Measurements from ENCODE around the gene MRC2.

Gene MRC2

GRCh38 chr17:62702746-62703260 is 75.3 kb downstream of the MRC2 start:
- DNase-seq (ENCODE audit: low read depth in 2 of 2), result no peak

- no peak for DNase-seq (ENCODE audit: low read depth in 2 of 2)
Measured at GRCh38 chr17:62703261-62703775, 75.8 kb downstream of the MRC2 start.

GRCh38 chr17:62703776-62704380 is 76.4 kb downstream of the MRC2 start:
- no peak for DNase-seq (ENCODE audit: low read depth in 2 of 2)

- no peak for DNase-seq (ENCODE audit: low read depth in 2 of 2)
Measured at GRCh38 chr17:62704381-62704971, 77.0 kb downstream of the MRC2 start.

DNA sequence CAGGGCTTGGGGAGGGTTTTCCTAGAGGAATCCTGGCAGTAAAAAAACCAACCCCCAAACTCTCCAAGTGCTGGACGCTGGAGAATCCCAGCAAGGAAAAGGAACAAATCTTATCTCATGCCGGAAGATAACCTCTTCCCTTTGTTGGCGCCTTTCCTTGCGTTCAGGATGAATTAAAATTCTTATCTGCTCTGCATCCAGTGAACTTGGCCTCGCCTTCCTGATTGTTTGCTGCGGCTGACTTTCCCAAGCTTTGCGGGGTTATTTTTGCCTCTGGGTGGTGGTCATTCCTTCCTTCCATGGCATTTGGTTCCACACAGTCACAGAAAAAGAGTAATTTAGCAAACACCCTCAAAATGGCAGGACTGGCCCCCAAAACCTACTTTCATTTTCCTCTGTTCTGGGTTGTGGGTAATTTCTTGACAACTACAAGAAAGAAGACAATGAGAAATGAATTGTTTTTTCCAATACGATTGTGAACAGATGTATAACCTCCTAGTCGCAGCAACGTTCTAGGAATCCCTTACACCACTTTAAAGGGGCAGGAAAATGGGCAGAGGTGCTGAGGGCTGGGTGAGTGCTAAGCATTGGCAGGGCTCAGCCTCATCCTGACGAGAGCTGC is 77.8 kb downstream of the MRC2 start:
- no peak for DNase-seq (ENCODE audit: low read depth in 2 of 2)

- DNase-seq (ENCODE audit: low read depth in 2 of 2), result no peak
Measured at GRCh38 chr17:62705778-62706597, 78.5 kb downstream of the MRC2 start.

DNA sequence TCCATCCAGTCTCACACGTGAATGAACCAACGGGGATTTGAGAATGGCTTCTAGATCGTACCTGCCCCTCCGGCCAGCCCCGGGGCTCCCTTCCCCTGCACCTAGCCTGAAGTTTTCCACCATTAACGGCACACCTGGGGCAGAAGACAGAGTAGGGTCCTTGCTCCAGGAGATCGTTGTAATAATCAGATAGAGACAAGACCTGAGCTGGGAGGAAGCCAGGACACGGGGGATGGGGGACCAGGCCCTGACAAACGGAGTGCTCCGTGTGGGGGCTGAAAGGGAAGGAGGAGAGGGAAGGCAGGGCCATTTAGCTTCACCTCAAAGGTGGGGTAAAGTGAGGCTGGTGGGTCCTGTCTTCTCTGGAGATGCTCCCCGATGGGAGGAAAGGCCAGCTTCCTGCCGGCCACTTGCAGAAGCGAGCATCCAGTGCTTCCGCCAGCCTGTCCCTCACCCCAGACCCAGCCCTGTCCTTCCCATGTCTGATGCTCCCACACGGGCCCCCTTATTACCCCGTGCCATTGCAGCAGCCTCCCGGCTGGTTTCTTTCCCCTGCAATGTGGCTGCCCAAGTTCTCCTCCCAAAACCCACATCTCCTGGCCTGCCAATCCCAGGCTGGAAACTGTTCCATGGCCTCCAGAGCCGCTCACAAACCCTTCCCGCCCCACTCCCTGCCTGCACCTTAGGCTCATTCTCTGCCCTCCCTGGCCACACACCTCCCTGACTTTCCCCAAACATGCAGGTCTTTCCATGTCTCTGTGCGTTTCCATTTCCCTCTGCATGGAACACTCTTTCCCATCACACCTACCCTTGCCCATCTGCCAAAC is 79.3 kb downstream of the MRC2 start:
- DNase-seq (ENCODE audit: low read depth in 2 of 2), result no peak

GRCh38 chr17:62707425-62707739 is 79.9 kb downstream of the MRC2 start:
- no peak for DNase-seq (ENCODE audit: low read depth in 2 of 2)

DNA sequence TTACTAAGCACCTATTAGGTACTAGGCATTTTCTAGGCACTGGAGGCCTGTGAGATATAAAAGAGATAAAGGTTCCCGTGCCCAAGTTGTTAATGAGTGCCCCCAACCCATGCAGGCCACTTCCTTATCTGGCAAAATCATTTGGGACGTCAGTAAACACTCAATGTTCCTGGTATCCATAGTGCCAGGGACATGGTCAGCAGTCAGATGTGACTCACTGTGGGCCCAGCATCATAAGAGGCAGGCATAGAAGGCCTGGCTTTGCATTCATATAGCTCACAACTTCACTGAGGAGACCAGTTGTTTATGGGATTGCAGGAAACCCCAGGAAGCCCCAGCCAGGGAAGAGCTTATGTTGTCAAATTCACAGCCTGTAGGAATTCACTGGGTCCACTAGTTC is 81.1 kb downstream of the MRC2 start:
- DNase-seq (ENCODE audit: low read depth in 2 of 2), result no peak

GRCh38 chr17:62712171-62712581 is 84.7 kb downstream of the MRC2 start:
- DNase-seq (ENCODE audit: low read depth in 2 of 2), result no peak

DNA sequence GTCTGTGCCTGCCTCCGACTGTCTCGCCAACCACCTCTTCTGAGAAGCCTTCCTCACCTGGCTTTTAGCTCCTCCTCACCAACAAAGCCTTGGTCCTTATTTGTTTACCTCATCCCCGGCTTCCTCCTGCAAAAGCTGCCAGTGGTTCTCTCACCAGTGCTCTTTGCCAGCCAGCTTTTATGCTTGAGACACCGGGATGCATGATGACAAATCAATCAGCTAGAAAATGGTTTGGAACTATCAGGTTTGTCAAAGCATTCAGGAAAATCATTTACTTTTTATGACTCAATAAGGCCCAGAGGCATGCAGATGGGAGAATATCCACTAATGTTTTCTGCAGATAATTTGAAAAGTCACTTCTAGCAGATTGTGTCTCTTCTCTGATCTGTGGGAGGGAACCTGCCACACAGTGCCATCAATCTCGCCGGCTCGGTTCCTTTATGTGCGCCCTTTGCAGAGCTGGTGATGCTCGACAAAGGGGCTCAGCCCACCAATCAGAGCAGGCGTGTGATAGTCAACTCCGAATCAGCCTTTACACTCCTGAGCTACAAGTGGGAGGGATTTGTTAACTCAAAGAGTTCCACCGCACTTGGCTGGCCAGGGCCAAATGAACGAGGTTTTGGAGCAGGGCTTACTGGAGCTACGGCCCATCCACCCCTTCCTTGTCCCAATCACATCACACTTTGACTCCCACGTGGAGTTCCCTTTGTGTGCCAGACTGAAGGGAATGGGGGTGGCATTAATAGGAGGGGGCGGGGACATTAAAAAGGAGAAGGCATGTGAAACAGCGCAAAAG is 85.8 kb downstream of the MRC2 start:
- DNase-seq (ENCODE audit: low read depth in 2 of 2), result no peak

DNA sequence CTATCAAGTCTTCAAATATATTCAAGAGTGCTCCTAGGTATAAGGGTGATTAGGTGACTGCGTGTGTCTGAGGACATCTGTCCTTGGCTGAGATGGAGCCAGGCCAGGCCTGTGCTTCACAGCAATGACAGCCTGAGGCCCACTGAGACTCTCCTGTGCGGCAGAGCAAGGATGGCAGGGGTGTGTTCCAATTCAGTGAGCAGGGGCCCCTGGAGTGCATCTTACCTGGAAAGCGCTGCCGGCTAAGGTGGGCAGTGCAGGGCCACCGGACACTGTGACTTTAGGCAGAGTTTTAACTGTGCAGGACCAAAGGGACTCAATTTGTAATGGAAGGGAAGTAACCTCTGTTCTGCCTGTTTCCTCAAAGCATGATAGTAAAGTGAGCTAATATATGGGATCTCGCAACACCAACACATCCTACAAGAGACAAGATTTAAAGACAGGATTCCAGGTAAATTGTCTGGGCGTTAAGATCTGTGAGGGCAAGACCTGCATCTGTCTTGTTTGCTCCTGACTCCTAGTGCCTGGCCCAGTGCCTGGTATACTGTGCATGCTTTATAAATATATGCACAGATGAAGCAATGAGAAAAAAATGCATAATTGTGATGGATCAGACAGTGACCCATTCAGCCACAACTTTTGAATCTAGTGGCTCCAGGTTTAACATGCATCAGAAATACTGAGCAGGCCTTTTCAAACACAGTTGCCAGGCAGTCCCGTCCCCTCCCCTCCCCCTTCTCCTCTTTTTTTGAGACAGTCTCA is 86.7 kb downstream of the MRC2 start:
- DNase-seq (ENCODE audit: low read depth in 2 of 2), result no peak

DNA sequence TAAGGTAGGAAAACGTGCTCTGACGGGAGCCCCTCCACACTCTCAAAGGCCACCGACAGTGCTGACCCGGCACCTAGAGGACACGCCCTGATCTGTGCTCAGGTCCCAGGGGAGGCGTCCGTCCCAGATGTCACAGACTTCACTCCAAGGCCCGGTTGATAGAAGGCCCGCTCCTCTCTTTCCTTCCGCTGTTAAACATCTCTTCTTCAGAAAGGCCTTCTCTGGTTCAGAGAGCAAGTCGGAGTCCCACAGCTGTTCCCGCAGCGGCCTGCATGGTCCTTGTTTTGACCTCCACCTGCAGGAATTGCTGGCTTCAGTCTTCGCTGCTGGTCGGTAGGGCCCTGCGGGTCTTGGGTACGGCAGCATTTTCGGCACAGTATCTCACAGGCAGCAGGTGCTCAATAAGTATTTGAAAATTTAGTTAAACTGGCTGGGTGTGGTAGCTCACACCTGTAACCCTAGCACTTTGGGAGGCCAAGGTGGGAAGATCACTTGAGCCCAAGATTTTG is 88.5 kb downstream of the MRC2 start:
- DNase-seq (ENCODE audit: low read depth in 2 of 2), result no peak

DNA sequence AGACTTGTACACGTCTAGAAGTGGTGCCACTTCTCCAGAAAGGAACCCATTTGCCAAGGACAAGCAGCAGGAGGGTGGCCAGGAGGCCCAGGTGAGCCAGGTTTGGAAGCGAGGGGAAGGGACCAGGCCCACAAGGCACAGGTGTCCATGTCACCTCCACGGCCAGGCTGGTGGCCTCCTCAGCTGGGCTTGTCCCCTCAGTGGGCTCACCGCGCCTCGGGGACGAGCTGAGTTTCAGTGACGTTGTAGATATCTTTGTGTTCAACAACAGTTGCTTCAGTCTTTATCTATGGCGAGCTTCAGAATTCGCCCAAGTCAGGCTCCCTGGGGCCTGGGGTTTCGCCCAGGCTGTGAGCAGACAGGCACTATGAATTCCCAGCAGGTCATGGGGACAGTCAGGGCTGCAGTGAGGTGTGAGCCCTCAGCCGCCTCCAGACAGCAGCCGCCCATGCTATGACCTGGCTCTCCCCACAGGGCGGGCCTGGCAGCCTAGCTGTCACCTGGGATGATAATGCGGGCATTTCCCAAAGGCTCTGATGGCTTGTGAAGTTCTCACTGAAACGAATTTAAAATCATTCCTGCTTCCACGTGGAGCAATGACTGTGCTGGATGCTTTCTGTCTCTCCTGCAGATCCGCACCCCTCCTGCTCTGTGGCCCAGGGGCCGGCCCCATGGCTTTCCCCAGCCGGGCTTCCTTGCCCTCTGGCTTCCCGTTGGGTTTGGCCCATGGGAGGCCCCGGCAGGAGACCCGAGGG is 89.5 kb downstream of the MRC2 start:
- no peak for DNase-seq (ENCODE audit: low read depth in 2 of 2)

- no peak for DNase-seq (ENCODE audit: low read depth in 2 of 2)
Measured at GRCh38 chr17:62717589-62717855, 90.1 kb downstream of the MRC2 start.

- DNase-seq (ENCODE audit: low read depth in 2 of 2), result no peak
Measured at GRCh38 chr17:62717889-62718288, 90.4 kb downstream of the MRC2 start.

GRCh38 chr17:62718429-62718828 is 91.0 kb downstream of the MRC2 start:
- DNase-seq (ENCODE audit: low read depth in 2 of 2), result no peak

GRCh38 chr17:62719586-62719985 is 92.1 kb downstream of the MRC2 start:
- no peak for DNase-seq (ENCODE audit: low read depth in 2 of 2)
